ENCODE results near the gene ARHGEF2. TPM values are rescaled to one million over a fixed set of nuclear protein-coding genes. Genes with fewer than 3 reads are reported as not detected.

The ARHGEF2 gene
- total and polyA plus RNA-seq, 2 donors (not counting 1 experiment from before 2014, with no cell fraction given), result 241 to 245 TPM

GRCh38 chr1:155919801-155920200 lies 58.5 kb downstream of the ARHGEF2 start:
- no peak for TF ChIP-seq EZH2 (IDR thresholded peaks at IDR 0.05; ENCODE audit: borderline replicate concordance, insufficient read depth, low read depth, low read length, poor library complexity, severe bottlenecking)
- TF ChIP-seq, protein P1, sequence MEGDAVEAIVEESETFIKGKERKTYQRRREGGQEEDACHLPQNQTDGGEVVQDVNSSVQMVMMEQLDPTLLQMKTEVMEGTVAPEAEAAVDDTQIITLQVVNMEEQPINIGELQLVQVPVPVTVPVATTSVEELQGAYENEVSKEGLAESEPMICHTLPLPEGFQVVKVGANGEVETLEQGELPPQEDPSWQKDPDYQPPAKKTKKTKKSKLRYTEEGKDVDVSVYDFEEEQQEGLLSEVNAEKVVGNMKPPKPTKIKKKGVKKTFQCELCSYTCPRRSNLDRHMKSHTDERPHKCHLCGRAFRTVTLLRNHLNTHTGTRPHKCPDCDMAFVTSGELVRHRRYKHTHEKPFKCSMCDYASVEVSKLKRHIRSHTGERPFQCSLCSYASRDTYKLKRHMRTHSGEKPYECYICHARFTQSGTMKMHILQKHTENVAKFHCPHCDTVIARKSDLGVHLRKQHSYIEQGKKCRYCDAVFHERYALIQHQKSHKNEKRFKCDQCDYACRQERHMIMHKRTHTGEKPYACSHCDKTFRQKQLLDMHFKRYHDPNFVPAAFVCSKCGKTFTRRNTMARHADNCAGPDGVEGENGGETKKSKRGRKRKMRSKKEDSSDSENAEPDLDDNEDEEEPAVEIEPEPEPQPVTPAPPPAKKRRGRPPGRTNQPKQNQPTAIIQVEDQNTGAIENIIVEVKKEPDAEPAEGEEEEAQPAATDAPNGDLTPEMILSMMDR (IDR thresholded peaks at IDR 0.05), result no peak
- Histone ChIP-seq H3K27ac (ENCODE audit: low read length in 2 of 2) (no peak overlapping the region), H3K79me2 (ENCODE audit: control insufficient read depth, insufficient read depth, low read length) (no peaks in the 10 kb centered on the region), H3K9me3 (ENCODE audit: control extremely low read depth in 1 of 3, control insufficient read depth in 2 of 3, insufficient read depth in 1 of 3, low read length in 2 of 3) (no peaks in the 10 kb centered on the region), H3K27me3 (replicated peaks in 1 of 4; ENCODE audit: control extremely low read depth in 1 of 4, control insufficient read depth in 3 of 4, insufficient read depth in 4 of 4, low read length in 3 of 4) (no peaks in the 10 kb centered on the region), H3K36me3 (replicated peaks in 1 of 2; ENCODE audit: control extremely low read depth in 1 of 2, control insufficient read depth in 1 of 2, extremely low read depth in 1 of 2, insufficient read depth in 2 of 2, low read length in 1 of 2) (peaks cover 40 to 86% of the 10 kb centered on the region in 2 experiments), H3K4me2 (replicated peaks; ENCODE audit: low read depth, low read length, poor library complexity, severe bottlenecking) (no peak overlapping the region), H3K4me3 (ENCODE audit: control extremely low read depth in 1 of 5, extremely low read depth in 1 of 5, insufficient read depth in 1 of 5, low read depth in 2 of 5, low read length in 4 of 5) (no peak overlapping the region), H3K9ac (ENCODE audit: low read length) (no peak overlapping the region), H4K20me1 (ENCODE audit: control insufficient read depth, insufficient read depth, low read length, poor library complexity, severe bottlenecking) (peaks cover 5% of the 10 kb centered on the region), H3K4me1 (ENCODE audit: control insufficient read depth in 2 of 2, insufficient read depth in 2 of 2, low read length in 2 of 2) (no peaks in the 10 kb centered on the region), H2AFZ (ENCODE audit: insufficient read depth, low read depth, low read length, poor library complexity, severe bottlenecking) (no peak overlapping the region)
- H3K4me1 Mint-ChIP-seq, result no peaks in the 10 kb centered on the region
- no peak overlapping the region for H3K27ac Mint-ChIP-seq
- DNase-seq, result no peak
- no peaks in the 10 kb centered on the region for H3K27me3 Mint-ChIP-seq
- no CpG with 5 or more reads among the region's 2 CpGs for WGBS (ENCODE audit: insufficient coverage)
- ChIA-PET POLR2A (no interaction called here), CTCF (interaction anchor here (5.5 kb wide), 1 partner anchor 69 kb away, joined by 17 read pairs; no protein-coding TSS in a partner anchor)
- intact Hi-C loops (cut with micrococcal nuclease), result no loop called here
- no peak overlapping the region for H3K4me3 Mint-ChIP-seq
- H3K9me3 Mint-ChIP-seq (ENCODE audit: insufficient read depth), result no peaks in the 10 kb centered on the region
- ATAC-seq (ENCODE audit: low read depth), result no peak

GRCh38 chr1:155918660-155919059 lies 59.7 kb downstream of the ARHGEF2 start:
- TF ChIP-seq EZH2 (IDR thresholded peaks at IDR 0.05; ENCODE audit: borderline replicate concordance, insufficient read depth, low read depth, low read length, poor library complexity, severe bottlenecking), result no peak
- TF ChIP-seq, protein P1 (IDR thresholded peaks at IDR 0.05), result no peak
- no peak overlapping the region for H2AFZ ChIP-seq (ENCODE audit: insufficient read depth, low read depth, low read length, poor library complexity, severe bottlenecking)
- H3K4me2 ChIP-seq (replicated peaks; ENCODE audit: low read depth, low read length, poor library complexity, severe bottlenecking), result no peak overlapping the region
- no peak overlapping the region for H3K9ac ChIP-seq (ENCODE audit: low read length)
- no peaks in the 10 kb centered on the region for H3K79me2 ChIP-seq (ENCODE audit: control insufficient read depth, insufficient read depth, low read length)
- Mint-ChIP-seq H3K4me1 (no peaks in the 10 kb centered on the region), H3K4me3 (no peak overlapping the region), H3K27me3 (no peaks in the 10 kb centered on the region), H3K9me3 (ENCODE audit: insufficient read depth) (no peaks in the 10 kb centered on the region), H3K27ac (no peak overlapping the region)
- POLR2A ChIA-PET, result interaction anchor here (0.6 kb wide), 2 partner anchors 9 to 17 kb away, joined by 6 read pairs; no protein-coding TSS in a partner anchor
- peaks cover 5% of the 10 kb centered on the region for H4K20me1 ChIP-seq (ENCODE audit: control insufficient read depth, insufficient read depth, low read length, poor library complexity, severe bottlenecking)
- H3K4me3 ChIP-seq (ENCODE audit: control extremely low read depth in 1 of 5, extremely low read depth in 1 of 5, insufficient read depth in 1 of 5, low read depth in 2 of 5, low read length in 4 of 5), result no peak overlapping the region
- no peak for DNase-seq
- no peaks in the 10 kb centered on the region for H3K4me1 ChIP-seq (ENCODE audit: control insufficient read depth in 2 of 2, insufficient read depth in 2 of 2, low read length in 2 of 2)
- CTCF ChIA-PET, result interaction anchor here (0.5 to 1.5 kb wide), 2 partner anchors 71 to 389 kb away, joined by 4 to 5 read pairs; no protein-coding TSS in a partner anchor
- H3K36me3 ChIP-seq (replicated peaks in 1 of 2; ENCODE audit: control extremely low read depth in 1 of 2, control insufficient read depth in 1 of 2, extremely low read depth in 1 of 2, insufficient read depth in 2 of 2, low read length in 1 of 2), result peaks cover 44 to 84% of the 10 kb centered on the region in 2 experiments
- 83% methylated on average over 1 of the region's 3 CpGs for WGBS (ENCODE audit: insufficient coverage)
- H3K27ac ChIP-seq (ENCODE audit: low read length in 2 of 2), result no peak overlapping the region
- intact Hi-C loops (cut with micrococcal nuclease), result no loop called here
- no peak for ATAC-seq (ENCODE audit: low read depth)
- H3K27me3 ChIP-seq (replicated peaks in 1 of 4; ENCODE audit: control extremely low read depth in 1 of 4, control insufficient read depth in 3 of 4, insufficient read depth in 4 of 4, low read length in 3 of 4), result no peaks in the 10 kb centered on the region
- H3K9me3 ChIP-seq (ENCODE audit: control extremely low read depth in 1 of 3, control insufficient read depth in 2 of 3, insufficient read depth in 1 of 3, low read length in 2 of 3), result no peaks in the 10 kb centered on the region
